Osteocyte (in vitro differentiated cells): Measurements from ENCODE around the gene HIKESHI. TPM values are rescaled to one million over a fixed set of nuclear protein-coding genes. Genes with fewer than 3 reads are reported as not detected.
A peak's percentile ranks its signal among the peaks of the same experiment; 100 is the strongest.

Source experiments
- DNase-seq: peaks from one replicate; pipeline ENCODE4 v3.0.0; 2021; ENCODE audit warnings: mixed read lengths; ENCODE audit not compliant: unreplicated experiment; ENCODE audit errors: extremely low spot score
- H3K27ac Mint-ChIP-seq: one replicate; pipeline ENCODE4 v1.8.0; 2021; ENCODE audit warnings: mild to moderate bottlenecking, mixed read lengths; ENCODE audit not compliant: unreplicated experiment
- H3K27me3 Mint-ChIP-seq: one replicate; pipeline ENCODE4 v1.8.0; 2021; ENCODE audit warnings: mixed read lengths; ENCODE audit not compliant: unreplicated experiment
- H3K36me3 Mint-ChIP-seq: one replicate; pipeline ENCODE4 v1.8.0; 2021; ENCODE audit warnings: mixed read lengths; ENCODE audit not compliant: unreplicated experiment
- H3K4me1 Mint-ChIP-seq: one replicate; pipeline ENCODE4 v1.8.0; 2021; ENCODE audit warnings: mixed read lengths; ENCODE audit not compliant: unreplicated experiment
- H3K4me3 Mint-ChIP-seq: one replicate; pipeline ENCODE4 v1.8.0; 2021; ENCODE audit warnings: mild to moderate bottlenecking, moderate library complexity, mixed read lengths; ENCODE audit not compliant: unreplicated experiment
- H3K9me3 Mint-ChIP-seq: one replicate; pipeline ENCODE4 v1.8.0; 2021; ENCODE audit warnings: mixed read lengths; ENCODE audit not compliant: unreplicated experiment
- CTCF ChIP-seq: fragments of 200-600 bp; sonication (generic); IDR thresholded peaks from 2 replicates; pipeline ENCODE4 v1.5.0; 2021; ENCODE audit warnings: antibody characterized with exemption, mild to moderate bottlenecking, moderate library complexity
- total RNA-seq: library from RNA; stranded (reverse); gene quantifications from 2 replicates; pipeline ENCODE4 v1.2.1, GENCODE V29; 2021

Gene HIKESHI
- total RNA-seq, 1 donor from 2014 or later, result 38.8 TPM

- H3K4me3 Mint-ChIP-seq, result no peak overlapping the region
- peak overlapping the region; percentile 70 for H3K27ac Mint-ChIP-seq
Measured at GRCh38 chr11:86395061-86395551, 93.1 kb downstream of the HIKESHI start.

More at GRCh38 chr11:86395061-86395551, 93.1 kb downstream of the HIKESHI start:
- no peak for TF ChIP-seq CTCF
- DNase-seq, result no peak
- H3K9me3 Mint-ChIP-seq, result no peaks in the 10 kb centered on the region
- H3K36me3 Mint-ChIP-seq, result no peaks in the 10 kb centered on the region
- H3K4me1 Mint-ChIP-seq, result peaks cover 20% of the 10 kb centered on the region
- H3K27me3 Mint-ChIP-seq, result no peaks in the 10 kb centered on the region

Other genes with a start within 250 kb of the HIKESHI start
- gene PICALM, start 233.2 kb upstream of the HIKESHI start, total RNA-seq, result 262 and 267 TPM in 2 replicates
- gene EED, start 57.5 kb upstream of the HIKESHI start, total RNA-seq, result 16.5 and 18.5 TPM in 2 replicates
- gene CCDC81, start 72.6 kb downstream of the HIKESHI start, total RNA-seq, result 1.4 TPM in 2 replicates